22Rv1 (cell line): ENCODE data around the gene SIAH3.

Source experiments
- ZFX ChIP-seq: fragments of 450-650 bp; IDR thresholded peaks from 2 replicates; pipeline ENCODE4 v1.6.1; 2017; ENCODE audit warnings: antibody characterized with exemption, borderline replicate concordance
- TF ChIP-seq, protein P1 (sequence below): fragments of 450-650 bp; IDR thresholded peaks from 2 replicates; pipeline ENCODE4 v1.5.1; 2017; ENCODE audit warnings: mild to moderate bottlenecking

DNA sequence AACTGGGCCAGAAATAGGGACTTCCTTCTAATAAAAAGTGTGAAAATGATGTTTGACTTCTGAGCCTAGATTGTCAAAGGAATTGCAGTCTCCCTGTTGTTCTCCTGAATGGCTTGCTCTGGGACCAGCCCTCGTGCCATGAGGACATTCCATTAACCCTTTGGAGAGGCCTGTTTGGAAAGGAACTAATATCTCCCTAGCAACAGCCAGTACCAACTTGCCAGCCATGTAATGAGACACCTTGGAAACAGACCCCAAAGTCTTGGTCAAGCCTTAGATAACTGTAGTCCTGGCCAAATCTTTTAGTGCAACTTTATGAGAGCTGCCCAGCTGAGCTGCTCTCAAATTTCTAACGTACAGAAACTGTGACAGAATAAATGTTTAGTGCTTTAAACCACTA lies 8.2 kb upstream of the SIAH3 start:
- TF ChIP-seq, protein P1, sequence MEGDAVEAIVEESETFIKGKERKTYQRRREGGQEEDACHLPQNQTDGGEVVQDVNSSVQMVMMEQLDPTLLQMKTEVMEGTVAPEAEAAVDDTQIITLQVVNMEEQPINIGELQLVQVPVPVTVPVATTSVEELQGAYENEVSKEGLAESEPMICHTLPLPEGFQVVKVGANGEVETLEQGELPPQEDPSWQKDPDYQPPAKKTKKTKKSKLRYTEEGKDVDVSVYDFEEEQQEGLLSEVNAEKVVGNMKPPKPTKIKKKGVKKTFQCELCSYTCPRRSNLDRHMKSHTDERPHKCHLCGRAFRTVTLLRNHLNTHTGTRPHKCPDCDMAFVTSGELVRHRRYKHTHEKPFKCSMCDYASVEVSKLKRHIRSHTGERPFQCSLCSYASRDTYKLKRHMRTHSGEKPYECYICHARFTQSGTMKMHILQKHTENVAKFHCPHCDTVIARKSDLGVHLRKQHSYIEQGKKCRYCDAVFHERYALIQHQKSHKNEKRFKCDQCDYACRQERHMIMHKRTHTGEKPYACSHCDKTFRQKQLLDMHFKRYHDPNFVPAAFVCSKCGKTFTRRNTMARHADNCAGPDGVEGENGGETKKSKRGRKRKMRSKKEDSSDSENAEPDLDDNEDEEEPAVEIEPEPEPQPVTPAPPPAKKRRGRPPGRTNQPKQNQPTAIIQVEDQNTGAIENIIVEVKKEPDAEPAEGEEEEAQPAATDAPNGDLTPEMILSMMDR, result no peak
- TF ChIP-seq ZFX, result no peak
